PC-9 (cell line): ENCODE data around the gene PTPRM.

ENCODE experiments used
- CTCF ChIP-seq: fragments of 200-600 bp; sonication (generic); conservative IDR thresholded peaks from 2 replicates; pipeline ENCODE4 v1.6.1; 2017; ENCODE audit warnings: mixed run types, antibody characterized with exemption, mild to moderate bottlenecking, moderate library complexity
- EZH2 ChIP-seq: fragments of 200-600 bp; sonication (generic); IDR thresholded peaks from 2 replicates; pipeline ENCODE4 v1.8.0; 2017; ENCODE audit warnings: antibody characterized with exemption, low read depth

GRCh38 chr18:7562491-7562890 lies 4.6 kb upstream of the PTPRM start:
- TF ChIP-seq CTCF (no peak), EZH2 (no peak)
